ENCODE results near the gene PURA. TPM values are rescaled to one million over a fixed set of nuclear protein-coding genes. Genes with fewer than 3 reads are reported as not detected.

The PURA gene
- total and polyA plus RNA-seq, 8 donors: 8.3 to 25.0 (median 10.4) TPM

DNA sequence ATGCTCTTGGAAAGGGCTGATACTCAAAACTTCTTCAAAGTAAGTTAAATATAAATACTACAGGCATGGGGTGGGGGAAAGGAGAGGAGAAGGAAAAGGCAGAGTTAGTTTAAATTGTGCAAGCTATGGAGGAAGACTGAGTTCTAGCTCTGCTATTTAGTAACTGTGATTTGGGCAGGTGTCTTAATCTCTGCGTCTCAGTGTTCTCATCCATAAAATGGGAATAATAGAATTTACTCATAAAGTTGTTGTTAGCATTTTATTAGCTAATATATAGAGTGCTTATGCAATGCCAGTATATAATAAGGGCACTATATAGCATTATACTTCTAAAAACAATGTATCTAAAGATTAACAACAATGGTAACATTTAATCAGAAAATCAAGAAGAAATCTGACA lies 12.7 kb upstream of the PURA start:
- intact Hi-C loops (cut with DNase I): no loop called here
- peaks cover 0 to 2% of the 10 kb centered on the region in 2 donors for H3K4me1 ChIP-seq
- H3K4me3 ChIP-seq: no peak overlapping the region
- no peaks in the 10 kb centered on the region for H3K27me3 ChIP-seq
- H3K9me3 ChIP-seq: no peaks in the 10 kb centered on the region
- TF ChIP-seq, protein P1, sequence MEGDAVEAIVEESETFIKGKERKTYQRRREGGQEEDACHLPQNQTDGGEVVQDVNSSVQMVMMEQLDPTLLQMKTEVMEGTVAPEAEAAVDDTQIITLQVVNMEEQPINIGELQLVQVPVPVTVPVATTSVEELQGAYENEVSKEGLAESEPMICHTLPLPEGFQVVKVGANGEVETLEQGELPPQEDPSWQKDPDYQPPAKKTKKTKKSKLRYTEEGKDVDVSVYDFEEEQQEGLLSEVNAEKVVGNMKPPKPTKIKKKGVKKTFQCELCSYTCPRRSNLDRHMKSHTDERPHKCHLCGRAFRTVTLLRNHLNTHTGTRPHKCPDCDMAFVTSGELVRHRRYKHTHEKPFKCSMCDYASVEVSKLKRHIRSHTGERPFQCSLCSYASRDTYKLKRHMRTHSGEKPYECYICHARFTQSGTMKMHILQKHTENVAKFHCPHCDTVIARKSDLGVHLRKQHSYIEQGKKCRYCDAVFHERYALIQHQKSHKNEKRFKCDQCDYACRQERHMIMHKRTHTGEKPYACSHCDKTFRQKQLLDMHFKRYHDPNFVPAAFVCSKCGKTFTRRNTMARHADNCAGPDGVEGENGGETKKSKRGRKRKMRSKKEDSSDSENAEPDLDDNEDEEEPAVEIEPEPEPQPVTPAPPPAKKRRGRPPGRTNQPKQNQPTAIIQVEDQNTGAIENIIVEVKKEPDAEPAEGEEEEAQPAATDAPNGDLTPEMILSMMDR (IDR thresholded peaks at IDR 0.05): no peak
- no peak for DNase-seq
- ATAC-seq: no peak
- H3K36me3 ChIP-seq: no peaks in the 10 kb centered on the region
- H3K27ac ChIP-seq: no peak overlapping the region

DNA sequence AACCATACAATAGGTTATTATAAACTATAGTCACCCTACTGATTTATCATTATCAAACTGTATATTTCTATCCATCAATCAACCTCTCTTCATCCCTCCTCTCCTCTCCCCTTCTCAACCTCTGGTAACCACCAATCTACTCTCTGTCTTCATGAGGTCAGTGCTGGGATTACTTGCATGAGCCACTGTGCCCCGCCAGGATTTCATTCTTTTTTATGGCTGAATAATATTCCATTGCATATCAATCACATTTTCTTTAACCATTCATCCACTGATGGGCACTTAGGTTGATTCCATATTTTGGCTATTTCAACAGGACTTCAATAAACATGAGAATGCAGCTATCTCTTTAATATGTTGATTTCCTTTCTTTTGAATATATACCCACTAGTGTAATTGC lies 10.8 kb upstream of the PURA start:
- TF ChIP-seq, protein P1 (IDR thresholded peaks at IDR 0.05): no peak
- Histone ChIP-seq H3K27ac (no peak overlapping the region), H3K36me3 (no peaks in the 10 kb centered on the region), H3K9me3 (no peaks in the 10 kb centered on the region), H3K4me3 (no peak overlapping the region), H3K4me1 (peaks cover 4 to 14% of the 10 kb centered on the region in 2 donors), H3K27me3 (peaks cover 0 to under 1% of the 10 kb centered on the region in 2 donors)
- ATAC-seq (no peak), DNase-seq (no peak)
- intact Hi-C loops (cut with DNase I): no loop called here

DNA sequence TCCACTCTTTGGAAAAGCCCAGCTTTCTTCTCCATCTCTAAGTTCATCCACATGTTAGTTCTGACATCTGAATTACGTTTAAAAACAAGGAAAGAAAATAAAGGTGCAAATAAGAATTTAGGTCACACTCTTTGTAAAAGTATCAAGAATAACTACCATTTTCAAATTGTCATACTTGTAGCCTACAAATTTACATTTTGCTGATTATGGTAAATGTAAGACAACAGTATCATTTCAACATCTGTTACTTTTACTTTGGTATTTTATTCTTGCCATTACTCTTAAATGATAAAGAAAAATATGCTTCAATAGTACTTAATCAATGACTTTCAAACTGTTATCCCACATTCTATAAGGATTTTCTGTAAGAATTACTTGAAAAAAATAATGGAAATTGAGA lies 9.8 kb upstream of the PURA start:
- no peak for ATAC-seq
- H3K4me1 ChIP-seq: peaks cover 4 to 24% of the 10 kb centered on the region in 2 donors
- no peak for DNase-seq
- H3K9me3 ChIP-seq: no peaks in the 10 kb centered on the region
- intact Hi-C loops (cut with DNase I): no loop called here
- peaks cover 0 to 10% of the 10 kb centered on the region in 2 donors for H3K27me3 ChIP-seq
- H3K36me3 ChIP-seq: no peaks in the 10 kb centered on the region
- TF ChIP-seq, protein P1 (IDR thresholded peaks at IDR 0.05): no peak
- H3K4me3 ChIP-seq: no peak overlapping the region
- H3K27ac ChIP-seq: no peak overlapping the region

DNA sequence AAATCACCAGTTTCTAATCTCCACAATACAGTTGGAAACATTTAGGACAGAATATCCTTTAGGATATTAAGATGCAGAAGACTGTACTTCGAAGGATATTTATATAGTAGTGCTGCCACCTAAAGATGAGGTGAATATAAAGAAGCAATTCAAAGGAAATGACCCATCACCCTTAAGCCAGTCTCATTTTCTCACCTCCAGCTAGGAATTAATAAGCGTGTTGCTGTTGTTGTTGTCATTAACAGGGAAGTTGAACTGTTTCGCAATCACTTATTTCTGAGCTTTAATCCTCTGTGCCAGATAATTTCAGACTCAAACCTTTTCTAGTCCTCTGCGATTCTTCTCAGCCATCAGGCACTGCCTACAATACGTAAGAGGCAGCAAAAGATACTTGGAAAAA lies 7.8 kb upstream of the PURA start:
- Histone ChIP-seq H3K27ac (peak overlapping the region in 1 of 2 donors; percentile 96), H3K4me1 (peaks cover 8 to 26% of the 10 kb centered on the region in 2 donors), H3K36me3 (no peaks in the 10 kb centered on the region), H3K27me3 (peaks cover 0 to 28% of the 10 kb centered on the region in 2 donors), H3K9me3 (no peaks in the 10 kb centered on the region), H3K4me3 (no peak overlapping the region)
- ATAC-seq: no peak
- intact Hi-C loops (cut with DNase I): no loop called here
- DNase-seq: no peak
- TF ChIP-seq, protein P1 (IDR thresholded peaks at IDR 0.05): no peak

DNA sequence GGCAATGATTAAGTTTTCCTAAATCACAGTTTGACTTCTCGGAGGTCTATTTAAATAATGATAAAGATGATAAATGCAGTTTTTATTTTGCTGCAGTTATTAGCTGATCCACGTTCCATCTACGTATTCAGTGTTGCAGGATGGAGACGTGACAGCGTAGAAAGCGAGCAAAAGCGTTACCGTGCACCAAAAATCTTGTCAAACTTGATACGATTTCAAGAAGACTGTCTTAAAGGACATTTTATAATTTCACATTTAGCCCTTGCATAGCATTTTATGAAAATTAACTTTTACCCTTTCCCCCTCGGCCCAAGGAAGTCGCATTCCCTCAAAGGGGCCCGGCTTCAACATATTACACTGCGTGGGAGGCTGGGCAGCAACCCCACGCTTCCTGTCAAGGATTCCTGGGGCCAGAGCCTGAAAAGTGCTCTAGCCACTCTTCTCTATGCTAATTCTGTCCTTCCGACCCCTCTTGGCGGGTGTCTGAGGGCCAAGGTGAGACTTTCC lies 7.1 kb upstream of the PURA start:
- Histone ChIP-seq H3K9me3 (no peaks in the 10 kb centered on the region), H3K27me3 (peaks cover 0 to 35% of the 10 kb centered on the region in 2 donors), H3K27ac (peak overlapping the region; percentile 96 to 98), H3K36me3 (no peaks in the 10 kb centered on the region), H3K4me3 (peak overlapping the region; percentile 66 to 70), H3K4me1 (peaks cover 8 to 31% of the 10 kb centered on the region in 2 donors)
- ATAC-seq (no peak), DNase-seq (no peak)
- TF ChIP-seq, protein P1 (IDR thresholded peaks at IDR 0.05): no peak
- intact Hi-C loops (cut with DNase I): no loop called here
